HEK293 (cell line): ENCODE measurements around the gene ATXN2.

Experiments used
- CTCF ChIP-seq: fragments of 450-650 bp; formaldehyde crosslinking; IDR thresholded peaks from 2 replicates; pipeline ENCODE4 v1.5.1; 2016; ENCODE audit warnings: missing biosample characterization, missing genetic modification characterization
- PBX3 ChIP-seq: sonication (generic); formaldehyde crosslinking; IDR thresholded peaks from 2 replicates; pipeline ENCODE4 v1.8.1; 2022; ENCODE audit warnings: mild to moderate bottlenecking, moderate library complexity, missing genetic modification reagents
- YY1 ChIP-seq: fragments of 450-650 bp; formaldehyde crosslinking; IDR thresholded peaks from 2 replicates; pipeline ENCODE4 v1.5.1; 2018; ENCODE audit warnings: missing biosample characterization, missing genetic modification characterization
- ZBTB11 ChIP-seq: fragments of 450-650 bp; formaldehyde crosslinking; conservative IDR thresholded peaks from 2 replicates; pipeline ENCODE4 v1.5.1; 2016; ENCODE audit warnings: low read depth, missing biosample characterization, missing genetic modification characterization
- ZEB2 ChIP-seq: fragments of 450-650 bp; formaldehyde crosslinking; IDR thresholded peaks from 2 replicates; pipeline ENCODE4 v1.5.1; 2016; ENCODE audit warnings: missing biosample characterization, missing genetic modification characterization
- ZNF280C ChIP-seq: fragments of 450-650 bp; formaldehyde crosslinking; IDR thresholded peaks from 2 replicates; pipeline ENCODE4 v1.5.1; 2016; ENCODE audit warnings: missing biosample characterization, missing genetic modification characterization
- ZNF837 ChIP-seq: fragments of 450-650 bp; formaldehyde crosslinking; IDR thresholded peaks from 2 replicates; pipeline ENCODE4 v1.5.1; 2016; ENCODE audit warnings: missing biosample characterization, missing genetic modification characterization

- TF ChIP-seq CTCF (tag by site-specific recombination): no peak
- TF ChIP-seq ZNF837 (tag by site-specific recombination): no peak
- no peak for TF ChIP-seq PBX3
- no peak for TF ChIP-seq ZBTB11 (tag by site-specific recombination)
- no peak for TF ChIP-seq ZNF280C
- TF ChIP-seq YY1 (tag by site-specific recombination): no peak
- no peak for TF ChIP-seq ZEB2 (tag by site-specific recombination)
Measured at GRCh38 chr12:111435661-111436201, 163.4 kb downstream of the ATXN2 start.
